ENCODE results near the gene COX6A2.

GRCh38 chr16:31451201-31451600 lies 23.0 kb upstream of the COX6A2 start:
- no peak for TF ChIP-seq CTCF (IDR thresholded peaks at IDR 0.05; ENCODE audit: poor library complexity)
- no peak for TF ChIP-seq EZH2phosphoT487 (IDR thresholded peaks at IDR 0.05; ENCODE audit: low read depth, severe bottlenecking, unreplicated experiment)
- TF ChIP-seq EZH2 (IDR thresholded peaks at IDR 0.05; ENCODE audit: borderline replicate concordance), result no peak

All from hepatocyte (in vitro differentiated cells).